ENCODE results near the gene G0S2.

GRCh38 chr1:209648346-209648745 lies 26.9 kb upstream of the G0S2 start:
- TF ChIP-seq, protein P1, sequence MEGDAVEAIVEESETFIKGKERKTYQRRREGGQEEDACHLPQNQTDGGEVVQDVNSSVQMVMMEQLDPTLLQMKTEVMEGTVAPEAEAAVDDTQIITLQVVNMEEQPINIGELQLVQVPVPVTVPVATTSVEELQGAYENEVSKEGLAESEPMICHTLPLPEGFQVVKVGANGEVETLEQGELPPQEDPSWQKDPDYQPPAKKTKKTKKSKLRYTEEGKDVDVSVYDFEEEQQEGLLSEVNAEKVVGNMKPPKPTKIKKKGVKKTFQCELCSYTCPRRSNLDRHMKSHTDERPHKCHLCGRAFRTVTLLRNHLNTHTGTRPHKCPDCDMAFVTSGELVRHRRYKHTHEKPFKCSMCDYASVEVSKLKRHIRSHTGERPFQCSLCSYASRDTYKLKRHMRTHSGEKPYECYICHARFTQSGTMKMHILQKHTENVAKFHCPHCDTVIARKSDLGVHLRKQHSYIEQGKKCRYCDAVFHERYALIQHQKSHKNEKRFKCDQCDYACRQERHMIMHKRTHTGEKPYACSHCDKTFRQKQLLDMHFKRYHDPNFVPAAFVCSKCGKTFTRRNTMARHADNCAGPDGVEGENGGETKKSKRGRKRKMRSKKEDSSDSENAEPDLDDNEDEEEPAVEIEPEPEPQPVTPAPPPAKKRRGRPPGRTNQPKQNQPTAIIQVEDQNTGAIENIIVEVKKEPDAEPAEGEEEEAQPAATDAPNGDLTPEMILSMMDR (conservative IDR thresholded peaks at IDR 0.05): no peak
- no peak for TF ChIP-seq ZFX (IDR thresholded peaks at IDR 0.05)

All from C4-2B (cell line).